ENCODE data around the gene ARHGAP28. TPM values are rescaled to one million over a fixed set of nuclear protein-coding genes. Genes with fewer than 3 reads are reported as not detected.

The ARHGAP28 gene
- total RNA-seq, 1 experiment from 2014 or later, result 9.2 TPM

GRCh38 chr18:6955304-6955703 lies 225.8 kb downstream of the ARHGAP28 start:
- no peaks in the 10 kb centered on the region for H3K27me3 ChIP-seq (ENCODE audit: insufficient read depth, low read length)
- peaks cover 2 to 5% of the 10 kb centered on the region in 2 experiments for H3K9me3 Mint-ChIP-seq
- no peaks in the 10 kb centered on the region for H3K23me2 ChIP-seq (ENCODE audit: insufficient read length, low read depth, low read length, poor library complexity, severe bottlenecking)
- no peaks in the 10 kb centered on the region for H3K79me2 ChIP-seq (ENCODE audit: insufficient read depth, low read length)
- H2BK120ac ChIP-seq (ENCODE audit: low read depth, low read length, poor library complexity, severe bottlenecking), result no peak overlapping the region
- no peaks in the 10 kb centered on the region for H3K79me1 ChIP-seq (ENCODE audit: insufficient read depth, low read depth, low read length, poor library complexity, severe bottlenecking)
- no peaks in the 10 kb centered on the region; the same call in 1 of the 2 replicates for H3K27me3 Mint-ChIP-seq (ENCODE audit: low read depth)
- DNase-seq, result no peak
- WGBS (ENCODE audit: extremely low coverage, insufficient read length, low lambda C conversion rate), result no CpG with 5 or more reads among the region's 18 CpGs
- H3K27ac Mint-ChIP-seq, result no peak overlapping the region; a peak in 1 of 7 replicates
- H3K4me3 Mint-ChIP-seq, result no peak overlapping the region
- TF ChIP-seq CTCF (conservative IDR thresholded peaks at IDR 0.05), result no peak
- no peaks in the 10 kb centered on the region for H3K4me1 ChIP-seq (ENCODE audit: insufficient read depth, low read length)
- peaks cover 36 to 67% (median 52%) of the 10 kb centered on the region in 3 experiments for H3K36me3 Mint-ChIP-seq (ENCODE audit: insufficient read depth in 1 of 3, low read depth in 3 of 3)
- no peak overlapping the region for H3T11ph ChIP-seq (ENCODE audit: low read length)
- H3K9ac ChIP-seq (ENCODE audit: extremely low read depth, insufficient read length, low read length), result no peak overlapping the region
- H4K5ac ChIP-seq (ENCODE audit: insufficient read length, low read depth, low read length), result no peak overlapping the region
- no peak overlapping the region for H3K56ac ChIP-seq (ENCODE audit: insufficient read length, low read depth, low read length)
- no peak overlapping the region for H2BK5ac ChIP-seq (ENCODE audit: insufficient read length, low read length)
- no peak overlapping the region for H3K23ac ChIP-seq (ENCODE audit: insufficient read length, low read depth, low read length)
- no peak overlapping the region for H2AFZ ChIP-seq (ENCODE audit: low read length)
- H2AK5ac ChIP-seq (ENCODE audit: insufficient read length, low read length), result no peak overlapping the region
- H2BK20ac ChIP-seq (ENCODE audit: low read depth, low read length, poor library complexity, severe bottlenecking), result no peak overlapping the region
- no peaks in the 10 kb centered on the region for H4K20me1 ChIP-seq (ENCODE audit: control insufficient read depth, insufficient read depth, insufficient read length)
- H3K14ac ChIP-seq (ENCODE audit: insufficient read depth, low read length), result no peak overlapping the region
- peaks cover 7 to 11% of the 10 kb centered on the region in 2 experiments for H3K4me1 Mint-ChIP-seq
- H3K4me2 ChIP-seq (ENCODE audit: insufficient read depth, insufficient read length, low read length), result no peak overlapping the region
- H3K18ac ChIP-seq (ENCODE audit: insufficient read length, low read depth, low read length), result no peak overlapping the region
- H3K9me3 ChIP-seq (ENCODE audit: control insufficient read depth, low read depth, low read length), result no peaks in the 10 kb centered on the region
- H4K8ac ChIP-seq (replicated peaks; ENCODE audit: insufficient read length, low read depth, low read length), result no peak overlapping the region
- H3K27ac ChIP-seq (ENCODE audit: insufficient read length, low read depth, low read length), result no peak overlapping the region
- H2BK15ac ChIP-seq (ENCODE audit: low read depth, low read length), result no peak overlapping the region
- no peak overlapping the region for H4K91ac ChIP-seq (ENCODE audit: insufficient read length, low read depth, low read length)
- H3K4ac ChIP-seq (ENCODE audit: low read depth, low read length), result no peak overlapping the region
- H2BK12ac ChIP-seq (ENCODE audit: insufficient read length, low read depth, low read length), result no peak overlapping the region
